GM18858 (cell line): Measurements from ENCODE around the gene GNPNAT1.
"Not testable (repeated sequence)": the region's sequence is repeated elsewhere in the genome, so short reads cannot be mapped to it uniquely, and the experiment has no call there.

Experiments used
- ATAC-seq: cut with Tn5 transposase; IDR thresholded peaks from one replicate; pipeline ENCODE4 v1.9.1; 2021; ENCODE audit not compliant: unreplicated experiment

GNPNAT1 gene

GRCh38 chr14:52790011-52790755, 1.2 kb downstream of the GNPNAT1 start:
- ATAC-seq, result no peak

DNA sequence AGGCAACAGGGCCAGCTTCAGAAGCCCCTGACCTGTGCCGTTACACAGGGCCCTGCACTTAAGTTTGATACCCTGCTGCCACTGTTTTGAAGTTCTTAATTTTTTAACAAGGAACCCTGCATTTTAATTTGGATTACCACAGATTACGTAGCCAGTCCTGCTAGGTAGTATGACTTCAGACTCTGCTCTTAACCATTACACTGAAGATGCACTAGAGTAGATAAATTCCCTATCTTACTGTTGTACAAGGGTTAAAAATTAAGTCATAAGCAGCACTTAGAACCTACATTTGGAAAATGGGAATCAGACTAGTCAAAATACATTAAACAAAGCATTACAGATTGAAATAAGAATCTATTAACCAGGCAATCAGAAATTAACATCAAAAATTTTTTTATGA, 2.3 kb downstream of the GNPNAT1 start:
- ATAC-seq, result no peak

DNA sequence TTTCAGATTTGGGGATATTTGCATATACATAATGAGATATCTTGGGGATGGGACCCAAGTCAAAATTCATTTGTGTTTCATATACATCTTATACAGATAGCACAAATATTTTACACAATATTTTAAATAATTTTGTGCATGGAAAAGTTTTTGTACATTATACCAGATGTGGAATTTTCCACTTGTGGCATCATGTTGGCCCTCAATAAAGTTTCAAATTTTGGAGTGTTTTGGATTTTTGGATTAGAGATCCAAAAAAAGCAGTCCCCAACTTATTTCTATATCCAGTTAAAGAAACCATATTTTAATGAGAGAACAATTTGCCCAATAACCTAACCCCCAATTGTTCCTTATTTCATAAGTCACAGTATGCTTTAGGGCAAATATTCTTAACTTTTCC, 4.5 kb downstream of the GNPNAT1 start:
- ATAC-seq, result no peak

DNA sequence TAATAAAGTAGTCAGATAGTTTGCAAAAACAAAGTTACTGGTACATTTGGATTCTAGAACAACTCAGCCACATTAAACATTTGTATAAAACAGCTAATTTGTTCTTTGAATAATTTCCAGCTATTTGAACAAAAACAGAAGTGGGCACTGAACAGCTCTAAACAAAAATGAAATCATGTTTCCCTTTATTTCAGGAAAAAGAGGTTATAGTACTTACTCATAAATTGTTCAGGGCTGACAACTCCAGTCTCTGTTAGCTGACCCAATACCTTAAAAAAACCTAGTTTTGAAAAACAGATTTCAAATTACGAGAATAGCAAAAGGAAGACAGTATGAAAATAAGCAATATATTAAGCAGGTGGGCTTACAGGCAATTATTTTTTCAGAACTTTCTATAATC, 8.2 kb downstream of the GNPNAT1 start:
- no peak for ATAC-seq

DNA sequence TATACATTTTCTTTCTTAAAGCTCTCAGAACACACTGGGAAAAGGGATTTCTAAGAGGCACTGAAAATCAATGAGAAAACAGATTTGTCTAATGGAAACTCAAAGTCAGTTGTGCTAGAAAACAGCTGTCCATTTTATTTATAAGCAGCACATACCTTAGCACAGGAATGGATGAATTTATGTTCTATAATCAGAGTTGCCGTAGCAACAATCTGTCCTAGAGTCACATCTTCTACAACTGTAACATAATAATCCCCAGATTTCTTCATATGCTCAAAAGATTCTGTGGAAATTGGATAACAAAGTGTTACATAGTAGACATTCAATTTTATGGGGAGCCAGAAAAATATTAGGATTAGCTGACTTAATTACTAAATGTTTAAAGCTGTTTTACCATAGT, 9.8 kb downstream of the GNPNAT1 start:
- ATAC-seq, result no peak

DNA sequence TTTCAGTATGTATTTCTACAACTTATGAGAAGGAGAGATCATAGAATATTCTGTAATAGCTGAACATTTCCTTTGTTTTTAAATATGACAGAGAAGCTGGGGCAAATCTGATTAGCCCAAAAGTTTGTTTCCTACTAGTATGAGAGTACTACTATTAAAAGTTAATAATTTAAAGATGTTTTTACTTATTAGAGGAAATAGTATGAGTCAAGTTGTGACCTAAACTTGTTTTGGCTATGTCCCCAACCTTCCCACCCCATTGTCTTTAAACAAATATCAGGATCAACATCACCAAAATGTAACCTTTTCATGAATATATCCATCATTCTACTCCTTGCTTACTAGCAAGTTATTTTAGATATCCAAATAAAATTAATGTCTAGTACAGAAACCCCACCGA, 10.5 kb downstream of the GNPNAT1 start:
- ATAC-seq, result no peak

DNA sequence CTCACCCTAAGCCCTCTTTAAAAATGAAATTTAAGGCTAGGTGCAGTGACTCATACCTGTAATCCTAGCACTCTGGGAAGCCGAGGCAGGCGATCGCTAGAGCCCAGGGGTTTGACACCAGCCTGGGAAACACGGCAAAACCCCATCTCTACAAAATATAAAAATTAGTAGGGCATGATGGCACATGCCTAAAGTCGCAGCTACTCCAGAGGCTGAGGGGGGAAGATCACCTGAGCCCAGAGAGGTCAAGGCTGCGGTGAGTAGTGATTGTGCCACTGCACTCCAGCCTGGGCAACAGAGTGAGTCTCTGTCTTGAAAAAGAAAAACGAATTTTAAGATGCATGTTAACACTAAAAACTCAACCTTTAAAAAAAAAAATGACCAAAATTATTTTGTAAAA, 12.7 kb downstream of the GNPNAT1 start:
- ATAC-seq, result no peak

DNA sequence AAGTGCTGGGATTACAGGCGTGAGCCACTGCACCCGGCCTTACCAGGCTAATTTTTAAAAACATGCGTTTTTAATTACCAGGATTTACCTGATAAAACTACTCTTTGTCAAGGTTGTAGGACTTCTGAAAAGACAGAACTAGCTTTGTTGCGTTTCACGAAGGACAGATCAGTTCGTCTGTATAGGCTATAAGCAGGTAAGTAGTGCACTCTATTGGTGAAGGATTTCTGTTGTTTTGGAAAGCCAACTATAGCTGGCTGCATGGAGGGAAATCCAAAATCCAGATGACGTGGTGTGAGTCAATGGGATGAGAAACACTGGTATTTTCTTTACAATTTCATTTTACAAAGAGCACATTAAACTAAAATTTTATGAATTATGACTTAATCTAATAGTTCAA, 14.6 kb downstream of the GNPNAT1 start:
- ATAC-seq, result no peak

GRCh38 chr14:52769887-52770286, 21.5 kb downstream of the GNPNAT1 start:
- ATAC-seq, result no peak

GRCh38 chr14:52767058-52767833, 24.2 kb downstream of the GNPNAT1 start:
- ATAC-seq, result no peak

DNA sequence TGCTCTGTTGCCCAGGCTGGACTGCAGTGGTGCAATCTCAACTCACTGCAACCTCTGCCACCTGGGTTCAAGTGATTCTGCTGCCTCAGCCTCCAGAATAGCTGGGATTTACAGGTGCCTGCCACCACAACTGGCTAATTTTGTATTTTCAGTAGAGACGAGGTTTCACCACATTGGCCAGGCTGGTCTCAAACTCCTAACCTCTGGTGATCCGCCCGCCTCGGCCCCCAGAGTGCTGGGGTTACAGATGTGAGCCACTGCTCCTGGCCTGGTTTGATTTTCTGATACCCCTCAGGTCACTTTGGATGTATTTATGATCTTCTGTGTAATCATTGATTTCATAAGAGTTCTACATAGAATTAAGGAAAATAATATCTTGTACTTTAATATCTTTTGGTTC, 28.5 kb downstream of the GNPNAT1 start:
- ATAC-seq, result not testable (repeated sequence)

DNA sequence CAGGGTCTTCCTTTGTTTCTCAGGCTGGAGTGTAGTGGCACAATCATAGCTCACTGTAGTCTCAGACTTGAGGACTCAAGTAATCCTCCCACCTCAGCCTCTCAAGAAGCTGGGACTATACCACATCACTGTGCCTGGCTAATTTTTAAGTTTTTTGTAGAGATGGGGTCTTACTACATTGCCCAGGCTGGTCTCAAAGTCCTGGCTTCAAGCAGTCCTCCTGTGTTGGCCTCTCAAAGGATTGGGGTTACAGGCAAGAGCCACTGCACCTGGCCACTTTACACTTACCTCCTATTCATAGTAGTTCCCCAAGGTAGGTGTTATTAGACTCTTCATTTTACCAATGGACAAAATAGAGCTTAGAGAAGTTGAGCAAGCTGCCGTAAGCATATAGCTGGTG, 32.3 kb downstream of the GNPNAT1 start:
- no peak for ATAC-seq

GRCh38 chr14:52755607-52756316, 35.6 kb downstream of the GNPNAT1 start:
- no peak for ATAC-seq

DNA sequence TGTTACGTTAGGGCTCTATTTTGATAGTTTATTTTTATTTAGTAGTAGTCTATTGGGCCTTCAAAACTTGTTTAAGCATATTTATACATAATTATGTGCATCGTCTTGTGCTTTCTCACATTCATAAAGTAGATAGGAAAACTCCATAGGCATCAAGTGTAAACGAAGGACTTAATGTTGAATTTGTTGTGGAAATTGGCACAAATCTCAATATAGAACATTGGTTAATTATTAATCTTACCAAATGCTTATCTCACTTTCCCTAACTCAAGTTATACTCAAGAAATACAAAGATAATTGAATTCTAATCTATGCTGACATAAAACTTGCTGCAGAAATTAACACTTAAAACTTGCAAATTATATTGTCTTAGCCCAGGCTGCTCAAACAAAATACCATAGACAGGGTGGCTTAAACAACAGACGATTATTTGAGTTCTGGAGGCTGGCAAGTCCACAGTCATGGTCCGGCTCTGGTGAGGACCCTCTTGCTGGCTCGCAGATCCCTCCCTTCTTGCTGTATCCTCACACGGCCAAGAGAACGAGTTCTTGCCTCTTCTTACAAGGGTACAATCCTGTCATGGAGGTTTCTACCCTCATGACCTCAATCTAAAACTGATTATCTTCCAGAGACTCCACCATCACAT, 42.6 kb downstream of the GNPNAT1 start:
- no peak for ATAC-seq

DNA sequence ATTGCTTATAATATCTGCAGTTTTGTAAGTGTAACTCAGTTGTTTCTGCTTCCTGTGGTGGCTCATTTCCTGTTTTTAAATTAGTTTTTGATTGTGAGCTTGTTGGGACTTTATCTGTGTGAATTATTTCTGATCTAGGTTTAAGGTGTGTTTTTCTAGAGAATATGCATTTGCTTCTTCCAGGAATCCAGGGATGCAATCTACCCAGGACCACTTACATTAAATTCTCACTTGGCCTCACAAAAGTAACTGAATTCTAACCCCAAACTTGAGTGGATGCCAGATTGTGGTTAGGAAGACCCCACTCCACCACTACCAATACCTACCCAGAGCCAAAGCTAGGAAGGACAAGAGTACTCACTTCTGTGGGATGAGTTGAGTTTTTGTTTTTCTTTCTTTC, 49.5 kb downstream of the GNPNAT1 start:
- ATAC-seq, result no peak

GRCh38 chr14:52740751-52741150, 50.7 kb downstream of the GNPNAT1 start:
- ATAC-seq, result no peak

- no peak for ATAC-seq
These were observed 53.0 kb downstream of the GNPNAT1 start for GRCh38 chr14:52738409-52738808.

GRCh38 chr14:52735921-52736489, 55.4 kb downstream of the GNPNAT1 start:
- no peak for ATAC-seq

GRCh38 chr14:52733824-52734223, 57.6 kb downstream of the GNPNAT1 start:
- ATAC-seq, result no peak

GRCh38 chr14:52730709-52731111, 60.7 kb downstream of the GNPNAT1 start:
- ATAC-seq, result no peak
